Measurements from ENCODE around the gene C2.
"Not testable (repeated sequence)": the region's sequence is repeated elsewhere in the genome, so short reads cannot be mapped to it uniquely, and the experiment has no call there.

The C2 gene

GRCh38 chr6:31930962-31931361 is 3.4 kb downstream of the C2 start:
- DNase-seq = no peak

- DNase-seq = not testable (repeated sequence)
These were observed 4.6 kb downstream of the C2 start for GRCh38 chr6:31932137-31932536.

- DNase-seq = no peak
These were observed 6.0 kb downstream of the C2 start for GRCh38 chr6:31933537-31933936.

GRCh38 chr6:31935021-31935420 is 7.5 kb downstream of the C2 start:
- no peak for DNase-seq

- no peak for DNase-seq
These were observed 8.3 kb downstream of the C2 start for GRCh38 chr6:31935823-31936222.

GRCh38 chr6:31940256-31940664 is 12.7 kb downstream of the C2 start:
- DNase-seq = no peak

GRCh38 chr6:31943742-31944141 is 16.2 kb downstream of the C2 start:
- no peak for DNase-seq

GRCh38 chr6:31945154-31945506 is 17.6 kb downstream of the C2 start:
- no peak for DNase-seq

- DNase-seq = no peak
These were observed 18.2 kb downstream of the C2 start, which contains the start of gene CFB for GRCh38 chr6:31945507-31946369. TSS of gene CFB (plus strand) at chr6:31946095. CDS start at chr6:31946222, 127 bp downstream.

- DNase-seq = no peak
These were observed 18.9 kb downstream of the C2 start for GRCh38 chr6:31946370-31946885.

- DNase-seq = no peak
These were observed 19.7 kb downstream of the C2 start for GRCh38 chr6:31947070-31947675.

- no peak for DNase-seq
These were observed 20.3 kb downstream of the C2 start for GRCh38 chr6:31947864-31948263.

- DNase-seq = no peak
These were observed 20.8 kb downstream of the C2 start for GRCh38 chr6:31948306-31948705.

- no peak for DNase-seq
These were observed 21.4 kb downstream of the C2 start for GRCh38 chr6:31948753-31949413.

- no peak for DNase-seq
These were observed 22.5 kb downstream of the C2 start for GRCh38 chr6:31949926-31950548.

GRCh38 chr6:31952140-31952805 is 24.8 kb downstream of the C2 start:
- no peak for DNase-seq

- no peak for DNase-seq
These were observed 25.4 kb downstream of the C2 start for GRCh38 chr6:31952890-31953289.

GRCh38 chr6:31954511-31954910 is 27.0 kb downstream of the C2 start:
- no peak for DNase-seq

- DNase-seq = no peak
These were observed 29.3 kb downstream of the C2 start for GRCh38 chr6:31956796-31957195.

GRCh38 chr6:31958412-31958740 is 30.9 kb downstream of the C2 start:
- DNase-seq = no peak

- peak; percentile 88 for DNase-seq
These were observed 31.5 kb downstream of the C2 start, which contains the start of the genes NELFE and SKIC2 for GRCh38 chr6:31958741-31959739. TSS of gene NELFE (minus strand) at chr6:31958971. CDS start at chr6:31958446, 525 bp downstream. TSS of gene SKIC2 (plus strand) at chr6:31959175. CDS start at chr6:31959193, 18 bp downstream.
